Kidney (tissue), 14 donors: Measurements from ENCODE around the gene PNLIPRP2. TPM values are rescaled to one million over a fixed set of nuclear protein-coding genes. Genes with fewer than 3 reads are reported as not detected.

Experiments
- DNase-seq, 5 donors: peaks; one replicate each; pipeline ENCODE4 v3.0.0-alpha.2; 2013 to 2020
- FAIRE-seq: peaks from 2 replicates; lab custom pipeline; 2012; peaks lifted over from hg19 to GRCh38; lab: Jason Lieb, UNC
- H3K27ac ChIP-seq, 2 donors: one replicate each; pipeline ENCODE4 v1.7.0; 2013; ENCODE audit warnings: low read depth in 2 of 2, low read length in 2 of 2, inconsistent platforms in 1 of 2
- H3K27me3 ChIP-seq: one replicate; pipeline ENCODE4 v1.7.1; 2013; ENCODE audit warnings: low read length, inconsistent platforms; ENCODE audit not compliant: control insufficient read depth, insufficient read depth
- H3K36me3 ChIP-seq, 3 donors: one replicate each; pipeline versions ENCODE4 v1.7.0 to v1.7.1; 2013; ENCODE audit warnings: low read length in 3 of 3, control low read depth in 1 of 3, inconsistent platforms in 1 of 3; ENCODE audit not compliant: insufficient read depth in 3 of 3, control insufficient read depth in 2 of 3
- H3K4me1 ChIP-seq, 3 donors: one replicate each; pipeline versions ENCODE4 v1.7.0 to v1.7.1; 2013; ENCODE audit warnings: low read length in 3 of 3, inconsistent platforms in 1 of 3, low read depth in 1 of 3; ENCODE audit not compliant: control insufficient read depth in 2 of 3, insufficient read depth in 2 of 3
- H3K4me3 ChIP-seq, 3 donors: one replicate each; pipeline versions ENCODE4 v1.7.0 to v1.8.1; 2013; ENCODE audit warnings: low read length in 3 of 3, control low read depth in 1 of 3, inconsistent platforms in 1 of 3
- H3K9ac ChIP-seq, 3 donors: one replicate each; pipeline versions ENCODE4 v1.7.0 to v1.7.1; 2013; ENCODE audit warnings: low read length in 3 of 3, control low read depth in 1 of 3, inconsistent platforms in 1 of 3
- H3K9me3 ChIP-seq, 3 donors: one replicate each; pipeline versions ENCODE4 v1.7.0 to v1.7.1; 2013; ENCODE audit warnings: low read length in 3 of 3, control low read depth in 1 of 3, inconsistent platforms in 1 of 3; ENCODE audit not compliant: control insufficient read depth in 2 of 3, insufficient read depth in 1 of 3
- CTCF ChIP-seq: IDR thresholded peaks from 3 replicates; pipeline ENCODE4 v1.5.1; 2012; ENCODE audit warnings: mild to moderate bottlenecking, moderate library complexity, borderline replicate concordance; ENCODE audit not compliant: insufficient read depth; ENCODE audit errors: extremely low read depth
- intact Hi-C: fragments of 100-400 bp; cut with DNase I; formaldehyde crosslinking; loops from one replicate; pipeline ENCODE4 v1.11.1; 2022
- polyA plus RNA-seq: library from polyadenylated mRNA; stranded (reverse); fragments of 350-450 nt; fragmentation: Illumina TruSeq; extraction: RNeasy Lipid Tissue Mini Kit (QIAGEN cat#74804); gene quantifications from one replicate; pipeline ENCODE4 v1.2.3, GENCODE V29; 2014; ENCODE audit warnings: low read depth, low replicate concordance; ENCODE audit not compliant: insufficient read depth
- total RNA-seq: library from RNA; stranded (reverse); fragmentation: NEBNext Ultra II Directional; extraction: Animal tissue kit (Norgen Biotek cat#: 25700); gene quantifications from one replicate; pipeline ENCODE4 v1.2.1, GENCODE V29; 2021
- donor health status: control.
- donor health status: control.
- donor health status: control.
- donor health status: control.
- donor health status: control.
- donor health status: DM: yes; HTN: yes; CAD: no.
- donor health status: Normal renal cell carcinoma (clear cell type).

PNLIPRP2 gene
- total and polyA plus RNA-seq, 2 donors from 2014 or later = not detected

GRCh38 chr10:116660860-116661259 is 40.1 kb downstream of the PNLIPRP2 start:
- H3K27me3 ChIP-seq = no peaks in the 10 kb centered on the region
- DNase-seq (no peak), FAIRE-seq (no peak)
- H3K4me3 ChIP-seq = no peak overlapping the region
- no peaks in the 10 kb centered on the region for H3K4me1 ChIP-seq
- H3K9me3 ChIP-seq = no peaks in the 10 kb centered on the region
- no peak overlapping the region for H3K9ac ChIP-seq
- intact Hi-C loops = no loop called here
- TF ChIP-seq CTCF = no peak
- H3K27ac ChIP-seq = no peak overlapping the region
- no peaks in the 10 kb centered on the region for H3K36me3 ChIP-seq

- no peak overlapping the region for H3K4me3 ChIP-seq
- no peak for TF ChIP-seq CTCF
- no peak for DNase-seq
- H3K27ac ChIP-seq = no peak overlapping the region
- H3K9me3 ChIP-seq = no peaks in the 10 kb centered on the region
- H3K4me1 ChIP-seq = no peaks in the 10 kb centered on the region
- H3K36me3 ChIP-seq = no peaks in the 10 kb centered on the region
- H3K9ac ChIP-seq = no peak overlapping the region
- H3K27me3 ChIP-seq = no peaks in the 10 kb centered on the region
- intact Hi-C loops = no loop called here
- FAIRE-seq = no peak
Measured at GRCh38 chr10:116663342-116663741, 42.6 kb downstream of the PNLIPRP2 start.

GRCh38 chr10:116664631-116665030 is 43.9 kb downstream of the PNLIPRP2 start:
- intact Hi-C loops = no loop called here
- Histone ChIP-seq H3K4me1 (no peaks in the 10 kb centered on the region), H3K9ac (no peak overlapping the region), H3K27me3 (no peaks in the 10 kb centered on the region), H3K9me3 (no peaks in the 10 kb centered on the region), H3K27ac (no peak overlapping the region), H3K4me3 (no peak overlapping the region), H3K36me3 (no peaks in the 10 kb centered on the region)
- DNase-seq = no peak
- TF ChIP-seq CTCF = no peak
- FAIRE-seq = no peak

- no peaks in the 10 kb centered on the region for H3K36me3 ChIP-seq
- FAIRE-seq (no peak), DNase-seq (peak in 2 of 5 donors; percentile 27 to 52)
- no peaks in the 10 kb centered on the region for H3K4me1 ChIP-seq
- no peak for TF ChIP-seq CTCF
- H3K9ac ChIP-seq = no peak overlapping the region
- H3K27me3 ChIP-seq = no peaks in the 10 kb centered on the region
- H3K9me3 ChIP-seq = no peaks in the 10 kb centered on the region
- H3K4me3 ChIP-seq = no peak overlapping the region
- intact Hi-C loops = no loop called here
- no peak overlapping the region for H3K27ac ChIP-seq
Measured at GRCh38 chr10:116665541-116666125, 44.9 kb downstream of the PNLIPRP2 start.
